ENCODE results near the gene CABLES1.
"Not testable (repeated sequence)": the region's sequence is repeated elsewhere in the genome, so short reads cannot be mapped to it uniquely, and the experiment has no call there.

The CABLES1 gene

GRCh38 chr18:23142251-23142929, 7.1 kb downstream of the CABLES1 start:
- no peak for DNase-seq (ENCODE audit: low read depth in 2 of 2)

GRCh38 chr18:23143016-23143814, 7.9 kb downstream of the CABLES1 start:
- no peak for DNase-seq (ENCODE audit: low read depth in 2 of 2)

- DNase-seq (ENCODE audit: low read depth in 2 of 2), result no peak
Measured at GRCh38 chr18:23143815-23144261, 8.6 kb downstream of the CABLES1 start.

GRCh38 chr18:23144640-23145039, 9.4 kb downstream of the CABLES1 start:
- no peak for DNase-seq (ENCODE audit: low read depth in 2 of 2)

- DNase-seq (ENCODE audit: low read depth in 2 of 2), result no peak
Measured at GRCh38 chr18:23145621-23146020, 10.3 kb downstream of the CABLES1 start.

GRCh38 chr18:23146861-23147469, 11.7 kb downstream of the CABLES1 start:
- DNase-seq (ENCODE audit: low read depth in 2 of 2), result no peak

GRCh38 chr18:23148382-23148781, 13.1 kb downstream of the CABLES1 start:
- DNase-seq (ENCODE audit: low read depth in 2 of 2), result no peak

- DNase-seq (ENCODE audit: low read depth in 2 of 2), result no peak
Measured at GRCh38 chr18:23149570-23149969, 14.3 kb downstream of the CABLES1 start.

- DNase-seq (ENCODE audit: low read depth in 2 of 2), result no peak
Measured at GRCh38 chr18:23151414-23152099, 16.3 kb downstream of the CABLES1 start.

- DNase-seq (ENCODE audit: low read depth in 2 of 2), result no peak
Measured at GRCh38 chr18:23154030-23154429, 18.7 kb downstream of the CABLES1 start.

GRCh38 chr18:23154823-23155500, 19.7 kb downstream of the CABLES1 start:
- DNase-seq (ENCODE audit: low read depth in 2 of 2), result no peak

- no peak for DNase-seq (ENCODE audit: low read depth in 2 of 2)
Measured at GRCh38 chr18:23155537-23155936, 20.3 kb downstream of the CABLES1 start.

- no peak for DNase-seq (ENCODE audit: low read depth in 2 of 2)
Measured at GRCh38 chr18:23156134-23156533, 20.8 kb downstream of the CABLES1 start.

- DNase-seq (ENCODE audit: low read depth in 2 of 2), result no peak
Measured at GRCh38 chr18:23158058-23158457, 22.8 kb downstream of the CABLES1 start.

- not testable (repeated sequence) for DNase-seq (ENCODE audit: low read depth in 2 of 2)
Measured at GRCh38 chr18:23158884-23159283, 23.6 kb downstream of the CABLES1 start.

- DNase-seq (ENCODE audit: low read depth in 2 of 2), result no peak
Measured at GRCh38 chr18:23159344-23159743, 24.1 kb downstream of the CABLES1 start.

GRCh38 chr18:23162473-23162872, 27.2 kb downstream of the CABLES1 start:
- no peak for DNase-seq (ENCODE audit: low read depth in 2 of 2)

GRCh38 chr18:23163786-23164533, 28.7 kb downstream of the CABLES1 start:
- DNase-seq (ENCODE audit: low read depth in 2 of 2), result no peak

- no peak for DNase-seq (ENCODE audit: low read depth in 2 of 2)
Measured at GRCh38 chr18:23165271-23166068, 30.2 kb downstream of the CABLES1 start.

Measured in activated CD8-positive, alpha-beta memory T cell treated with anti-CD3 and anti-CD28 coated beads for 4 hours (primary cell).